Gastrocnemius medialis (tissue), 4 donors: ENCODE results near the gene NFKBIL1. TPM values are rescaled to one million over a fixed set of nuclear protein-coding genes. Genes with fewer than 3 reads are reported as not detected.

Experiments used
- ATAC-seq, 2 donors: fragments of 150-250 bp; one replicate each; pipeline ENCODE4 v1.9.1; 2016
- DNase-seq, 2 donors: peaks; one replicate each; pipeline ENCODE4 v3.0.0-alpha.2; 2019
- H3K27ac ChIP-seq, 4 donors: fragments of 200-600 bp; sonication (generic); 1 replicate in 1 of 4; 2 replicates in 3 of 4; pipeline ENCODE4 v1.5.1; 2016 to 2018; ENCODE audit warnings: mild to moderate bottlenecking in 2 of 4, moderate library complexity in 1 of 4
- H3K27me3 ChIP-seq, 3 donors: fragments of 200-600 bp; sonication (generic) in 2 of 3; 1 replicate in 1 of 3; 2 replicates in 2 of 3; pipeline versions ENCODE4 v1.5.1 to v1.6.0; 2016 to 2019; ENCODE audit warnings: mild to moderate bottlenecking in 1 of 3, moderate library complexity in 1 of 3
- H3K36me3 ChIP-seq, 2 donors: fragments of 200-600 bp; sonication (generic) in 1 of 2; one replicate each; pipeline ENCODE4 v1.5.1; 2017 to 2018
- H3K4me1 ChIP-seq, 2 donors: fragments of 200-600 bp; sonication (generic) in 1 of 2; one replicate each; pipeline ENCODE4 v1.5.1; 2016 to 2017; ENCODE audit warnings: mild to moderate bottlenecking in 2 of 2
- H3K4me3 ChIP-seq, 4 donors: fragments of 200-600 bp; sonication (generic) in 3 of 4; 1 replicate in 1 of 4; 2 replicates in 3 of 4; pipeline ENCODE4 v1.5.1; 2016 to 2019; ENCODE audit warnings: mild to moderate bottlenecking in 2 of 4
- H3K9me3 ChIP-seq, 3 donors: fragments of 200-600 bp; sonication (generic) in 2 of 3; 1 replicate in 1 of 3; 2 replicates in 2 of 3; pipeline ENCODE4 v1.5.1; 2016 to 2019
- POLR2A ChIP-seq, 2 donors: fragments of 450-650 bp; IDR thresholded peaks; one replicate each; pipeline ENCODE4 v1.6.1; 2017; ENCODE audit warnings: antibody characterized with exemption in 2 of 2, mild to moderate bottlenecking in 2 of 2, moderate library complexity in 2 of 2
- in situ Hi-C, 4 donors: fragments of 200-750 bp; cut with MboI; loops; one replicate each; pipeline versions ENCODE4 v1.15.0 to v1.8.0; 2017; ENCODE audit warnings: low sequenced_read_pairs in 4 of 4
- intact Hi-C: fragments of 100-400 bp; cut with DNase I; formaldehyde crosslinking; loops from one replicate; pipeline ENCODE4 v1.15.1; 2023; ENCODE audit warnings: low total_unique reads
- total RNA-seq, 4 donors: library from RNA; depleted of rRNA; stranded (reverse); fragments of >200 nt; gene quantifications; one replicate each; pipeline versions ENCODE4 v1.1.0 to v1.2.3, GENCODE V29; 2016
- TF ChIP-seq, protein P1 (sequence below), 5 experiments: fragments of 450-650 bp in 3 of 5; fragments of 200-600 bp in 2 of 5; sonication (generic) in 2 of 5; IDR thresholded peaks in 4 of 5; conservative IDR thresholded peaks in 1 of 5; 1 replicate in 4 of 5; 2 replicates in 1 of 5; pipeline ENCODE4 v1.5.1; 2016 to 2019; ENCODE audit warnings: antibody characterized with exemption in 5 of 5, mild to moderate bottlenecking in 3 of 5, moderate library complexity in 3 of 5

The NFKBIL1 gene
- total RNA-seq, 4 donors from 2014 or later: 17.6 to 21.7 (median 20.3) TPM

DNA sequence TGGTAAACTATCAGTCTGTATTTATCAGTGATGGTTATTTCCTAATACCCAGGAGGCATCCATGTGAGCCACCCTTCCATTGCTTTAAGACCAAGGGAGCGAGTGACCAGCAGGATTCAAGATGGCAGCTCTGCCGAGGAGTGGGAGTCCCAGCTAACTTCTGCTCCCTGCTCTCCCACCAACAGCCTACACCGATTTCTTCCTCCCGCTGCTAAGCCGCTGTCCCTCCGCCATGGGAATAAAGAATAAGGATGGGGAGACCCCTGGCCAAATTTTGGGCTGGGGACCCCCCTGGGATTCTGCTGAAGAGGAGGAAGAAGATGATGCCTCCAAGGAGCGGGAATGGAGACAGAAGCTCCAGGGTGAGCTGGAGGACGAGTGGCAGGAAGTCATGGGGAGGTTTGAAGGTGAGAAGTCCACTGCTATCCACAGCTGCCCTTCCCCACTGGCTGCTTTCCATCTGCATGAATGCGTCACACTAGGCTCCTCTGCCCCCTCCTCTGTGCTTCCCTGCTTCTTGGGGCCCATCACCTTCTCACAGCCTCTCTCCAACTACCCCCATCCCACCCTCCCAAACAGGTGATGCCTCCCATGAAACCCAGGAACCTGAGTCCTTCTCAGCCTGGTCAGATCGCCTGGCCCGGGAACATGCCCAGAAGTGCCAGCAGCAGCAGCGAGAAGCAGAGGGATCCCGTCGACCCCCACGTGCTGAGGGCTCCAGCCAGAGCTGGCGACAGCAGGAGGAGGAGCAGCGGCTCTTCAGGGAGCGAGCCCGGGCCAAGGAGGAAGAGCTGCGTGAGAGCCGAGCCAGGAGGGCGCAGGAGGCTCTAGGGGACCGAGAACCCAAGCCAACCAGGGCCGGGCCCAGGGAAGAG, 10.3 kb downstream of the NFKBIL1 start:
- Histone ChIP-seq H3K36me3 (peaks cover 0 to 33% of the 10 kb centered on the region in 2 donors), H3K4me3 (no peak overlapping the region), H3K9me3 (no peaks in the 10 kb centered on the region), H3K27ac (peak overlapping the region in 2 of 4 donors; percentile 58 to 64), H3K4me1 (peaks cover 14 to 29% of the 10 kb centered on the region in 2 donors), H3K27me3 (no peaks in the 10 kb centered on the region)
- ATAC-seq (no peak), DNase-seq (no peak)
- intact Hi-C loops: no loop called here
- in situ Hi-C loops: no loop called here
- no peak for TF ChIP-seq POLR2A (IDR thresholded peaks at IDR 0.05)
- TF ChIP-seq, protein P1, sequence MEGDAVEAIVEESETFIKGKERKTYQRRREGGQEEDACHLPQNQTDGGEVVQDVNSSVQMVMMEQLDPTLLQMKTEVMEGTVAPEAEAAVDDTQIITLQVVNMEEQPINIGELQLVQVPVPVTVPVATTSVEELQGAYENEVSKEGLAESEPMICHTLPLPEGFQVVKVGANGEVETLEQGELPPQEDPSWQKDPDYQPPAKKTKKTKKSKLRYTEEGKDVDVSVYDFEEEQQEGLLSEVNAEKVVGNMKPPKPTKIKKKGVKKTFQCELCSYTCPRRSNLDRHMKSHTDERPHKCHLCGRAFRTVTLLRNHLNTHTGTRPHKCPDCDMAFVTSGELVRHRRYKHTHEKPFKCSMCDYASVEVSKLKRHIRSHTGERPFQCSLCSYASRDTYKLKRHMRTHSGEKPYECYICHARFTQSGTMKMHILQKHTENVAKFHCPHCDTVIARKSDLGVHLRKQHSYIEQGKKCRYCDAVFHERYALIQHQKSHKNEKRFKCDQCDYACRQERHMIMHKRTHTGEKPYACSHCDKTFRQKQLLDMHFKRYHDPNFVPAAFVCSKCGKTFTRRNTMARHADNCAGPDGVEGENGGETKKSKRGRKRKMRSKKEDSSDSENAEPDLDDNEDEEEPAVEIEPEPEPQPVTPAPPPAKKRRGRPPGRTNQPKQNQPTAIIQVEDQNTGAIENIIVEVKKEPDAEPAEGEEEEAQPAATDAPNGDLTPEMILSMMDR (IDR thresholded peaks at IDR 0.05 in 4 of 5, conservative IDR thresholded peaks at IDR 0.05 in 1 of 5): no peak

DNA sequence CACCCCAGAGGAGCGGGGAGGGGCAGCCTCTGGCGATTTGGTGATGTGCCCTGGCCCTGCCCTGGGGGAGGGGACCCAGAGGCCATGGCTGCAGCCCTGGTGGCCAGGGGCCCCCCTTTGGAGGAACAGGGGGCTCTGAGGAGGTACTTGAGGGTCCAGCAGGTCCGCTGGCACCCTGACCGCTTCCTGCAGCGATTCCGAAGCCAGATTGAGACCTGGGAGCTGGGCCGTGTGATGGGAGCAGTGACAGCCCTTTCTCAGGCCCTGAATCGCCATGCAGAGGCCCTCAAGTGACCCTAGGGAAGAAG, 10.9 kb downstream of the NFKBIL1 start:
- DNase-seq (no peak), ATAC-seq (no peak)
- Histone ChIP-seq H3K36me3 (peaks cover 0 to 33% of the 10 kb centered on the region in 2 donors), H3K4me3 (no peak overlapping the region), H3K27ac (peak overlapping the region in 2 of 4 donors; percentile 58 to 64), H3K9me3 (no peaks in the 10 kb centered on the region), H3K4me1 (peaks cover 14 to 29% of the 10 kb centered on the region in 2 donors), H3K27me3 (no peaks in the 10 kb centered on the region)
- intact Hi-C loops: no loop called here
- TF ChIP-seq, protein P1 (IDR thresholded peaks at IDR 0.05 in 4 of 5, conservative IDR thresholded peaks at IDR 0.05 in 1 of 5): no peak
- TF ChIP-seq POLR2A (IDR thresholded peaks at IDR 0.05): no peak
- in situ Hi-C loops: no loop called here

DNA sequence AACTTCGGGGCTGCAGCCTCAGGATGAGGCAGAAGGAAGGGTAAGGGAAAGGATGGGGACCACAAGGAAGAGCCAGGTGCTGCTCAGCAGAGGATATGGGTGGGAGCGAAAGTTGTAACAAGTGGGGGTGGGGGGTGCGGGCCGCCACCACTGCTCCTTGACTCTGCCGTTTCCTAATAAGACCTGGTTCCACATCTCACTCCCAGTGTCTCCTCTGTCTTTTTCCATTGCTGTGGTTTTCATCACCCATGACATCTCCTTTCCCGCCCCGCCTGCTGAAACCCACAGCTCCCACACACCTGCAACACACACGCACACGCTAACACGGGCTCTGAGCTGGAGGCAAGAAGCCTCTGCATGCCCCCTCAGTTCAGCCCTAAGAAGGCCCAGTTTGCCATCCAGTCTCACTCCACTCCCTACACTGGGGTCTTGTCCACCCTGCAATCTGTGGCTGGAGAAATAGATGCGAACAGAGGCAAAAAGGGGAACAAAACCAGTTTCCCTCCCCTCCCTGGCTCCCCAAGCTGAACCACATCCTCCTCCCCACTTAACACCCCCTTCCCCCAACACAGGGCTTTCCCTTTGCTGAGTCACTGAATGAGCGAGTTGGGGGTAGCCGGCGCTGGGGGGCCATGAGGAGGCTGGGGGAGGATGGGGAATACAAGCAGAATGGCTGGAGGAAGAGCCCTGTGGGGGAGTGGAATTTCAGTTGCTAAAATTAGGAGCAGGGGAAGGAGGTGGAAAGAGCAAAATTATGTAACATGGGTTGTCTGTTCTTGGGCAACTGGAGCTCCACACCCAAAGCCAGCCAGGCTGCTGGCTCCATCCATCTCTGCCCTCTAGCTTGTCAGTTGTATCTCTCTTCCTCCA, 11.5 kb downstream of the NFKBIL1 start:
- H3K27ac ChIP-seq: peak overlapping the region; percentile 16 to 64 (median 58)
- TF ChIP-seq, protein P1 (IDR thresholded peaks at IDR 0.05 in 4 of 5, conservative IDR thresholded peaks at IDR 0.05 in 1 of 5): no peak
- TF ChIP-seq POLR2A (IDR thresholded peaks at IDR 0.05): no peak
- peaks cover 14 to 29% of the 10 kb centered on the region in 2 donors for H3K4me1 ChIP-seq
- peaks cover 0 to 27% of the 10 kb centered on the region in 2 donors for H3K36me3 ChIP-seq
- intact Hi-C loops: no loop called here
- no peak overlapping the region for H3K4me3 ChIP-seq
- no peaks in the 10 kb centered on the region for H3K9me3 ChIP-seq
- in situ Hi-C loops: no loop called here
- no peaks in the 10 kb centered on the region for H3K27me3 ChIP-seq
- ATAC-seq (peak; percentile 50 to 81), DNase-seq (peak in 1 of 2 donors; percentile 31)

DNA sequence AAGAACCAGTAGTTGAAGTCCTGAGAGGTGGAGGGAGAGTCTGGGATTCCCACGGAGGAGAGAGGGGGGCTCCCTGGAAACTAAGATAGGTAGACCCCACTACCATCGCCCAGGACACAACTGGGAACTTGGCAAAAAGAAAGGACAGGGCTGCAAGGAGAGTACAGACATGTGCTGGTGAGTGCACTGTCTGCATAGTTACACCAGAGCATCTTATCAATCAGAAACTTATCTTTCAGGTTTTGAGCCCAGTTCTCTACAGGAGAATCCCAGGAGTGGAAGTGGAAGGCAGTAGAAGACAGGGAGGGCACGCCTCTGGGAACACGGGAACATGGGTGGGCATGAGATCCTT, 12.2 kb downstream of the NFKBIL1 start:
- Histone ChIP-seq H3K9me3 (no peaks in the 10 kb centered on the region), H3K36me3 (peaks cover 0 to 24% of the 10 kb centered on the region in 2 donors), H3K27me3 (no peaks in the 10 kb centered on the region), H3K4me3 (no peak overlapping the region), H3K4me1 (peaks cover 14 to 29% of the 10 kb centered on the region in 2 donors), H3K27ac (peak overlapping the region; percentile 16 to 64 (median 58))
- in situ Hi-C loops (no loop called here), intact Hi-C loops (no loop called here)
- DNase-seq: no peak
- TF ChIP-seq, protein P1 (IDR thresholded peaks at IDR 0.05 in 4 of 5, conservative IDR thresholded peaks at IDR 0.05 in 1 of 5): no peak
- TF ChIP-seq POLR2A (IDR thresholded peaks at IDR 0.05): no peak
- ATAC-seq: no peak
